HepG2 (cell line): Measurements from ENCODE around the gene RANGRF. TPM values are rescaled to one million over a fixed set of nuclear protein-coding genes. Genes with fewer than 3 reads are reported as not detected.
A peak's percentile ranks its signal among the peaks of the same experiment; 100 is the strongest.

Experiments
- ATF4 ChIP-seq, 2 experiments: fragments of 450-650 bp in 1 of 2; sonication (generic) in 1 of 2; formaldehyde crosslinking; IDR thresholded peaks; 2 replicates each; pipeline versions ENCODE4 v1.5.0 to v1.8.0; 2020 to 2022; ENCODE audit warnings: mild to moderate bottlenecking in 1 of 2, missing genetic modification reagents in 1 of 2
- ATF5 ChIP-seq: sonication (generic); formaldehyde crosslinking; IDR thresholded peaks from 2 replicates; pipeline ENCODE4 v1.4.0; 2020; ENCODE audit warnings: mild to moderate bottlenecking, low read depth, missing genetic modification reagents
- CHD2 ChIP-seq: IDR thresholded peaks from 2 replicates; pipeline ENCODE4 v1.6.1; 2011; ENCODE audit warnings: low read depth, low read length, improper control_type of control experiment
- DBP ChIP-seq: sonication (generic); formaldehyde crosslinking; IDR thresholded peaks from 2 replicates; pipeline ENCODE4 v1.4.0; 2020; ENCODE audit warnings: missing genetic modification reagents; ENCODE audit errors: not compliant biosample characterization
- DRAP1 ChIP-seq: IDR thresholded peaks from 2 replicates; pipeline ENCODE4 v1.6.1; 2016; ENCODE audit warnings: missing genetic modification reagents, missing compliant biosample characterization
- JARID2 ChIP-seq: sonication (generic); formaldehyde crosslinking; IDR thresholded peaks from 2 replicates; pipeline ENCODE4 v1.8.1; 2023; ENCODE audit warnings: missing genetic modification reagents, inconsistent platforms; ENCODE audit not compliant: insufficient replicate concordance
- POLR2A ChIP-seq, 2 experiments: IDR thresholded peaks; 2 replicates each; pipeline ENCODE4 v1.6.1; 2011; ENCODE audit warnings: low read depth in 2 of 2, low read length in 2 of 2, mild to moderate bottlenecking in 1 of 2, moderate library complexity in 1 of 2; ENCODE audit not compliant: insufficient read depth in 1 of 2
- SP5 ChIP-seq: IDR thresholded peaks from 2 replicates; pipeline ENCODE4 v1.6.1; 2016; ENCODE audit warnings: low read depth, borderline replicate concordance
- TEAD3 ChIP-seq: optimal IDR thresholded peaks from 2 replicates; pipeline ENCODE3; 2016; ENCODE audit warnings: borderline replicate concordance
- TFDP1 ChIP-seq: IDR thresholded peaks from 2 replicates; pipeline ENCODE4 v1.6.1; 2016; ENCODE audit warnings: missing compliant biosample characterization, missing genetic modification reagents, borderline replicate concordance
- ZBTB33 ChIP-seq: sonication (generic); formaldehyde crosslinking; IDR thresholded peaks from 2 replicates; pipeline ENCODE4 v1.4.0; 2020; ENCODE audit warnings: missing genetic modification reagents
- ZMYM4 ChIP-seq: sonication (generic); formaldehyde crosslinking; IDR thresholded peaks from 2 replicates; pipeline ENCODE4 v1.8.1; 2023; ENCODE audit warnings: mild to moderate bottlenecking, missing genetic modification reagents
- ZNF3 ChIP-seq: IDR thresholded peaks from 2 replicates; pipeline ENCODE4 v1.7.0; 2017; ENCODE audit warnings: inconsistent platforms
- ZNF33A ChIP-seq: sonication (generic); formaldehyde crosslinking; IDR thresholded peaks from 2 replicates; pipeline ENCODE4 v1.5.1; 2020; ENCODE audit warnings: missing genetic modification reagents, mild to moderate bottlenecking, moderate library complexity, borderline replicate concordance
- ZNF33B ChIP-seq: sonication (generic); formaldehyde crosslinking; IDR thresholded peaks from 2 replicates; pipeline ENCODE4 v1.5.1; 2020; ENCODE audit warnings: mild to moderate bottlenecking, missing genetic modification reagents
- ZNF530 ChIP-seq: sonication (generic); formaldehyde crosslinking; IDR thresholded peaks from 2 replicates; pipeline ENCODE4 v1.5.0; 2020; ENCODE audit warnings: low read depth, mild to moderate bottlenecking, missing genetic modification reagents
- ZNF670 ChIP-seq: sonication (generic); formaldehyde crosslinking; IDR thresholded peaks from 2 replicates; pipeline ENCODE4 v1.8.0; 2022; ENCODE audit warnings: mild to moderate bottlenecking, missing genetic modification reagents, borderline replicate concordance
- ZNF780A ChIP-seq: sonication (generic); formaldehyde crosslinking; IDR thresholded peaks from 2 replicates; pipeline ENCODE4 v1.8.0; 2022; ENCODE audit warnings: mild to moderate bottlenecking, missing genetic modification reagents, moderate library complexity
- ZNF879 ChIP-seq: sonication (generic); formaldehyde crosslinking; IDR thresholded peaks from 2 replicates; pipeline ENCODE4 v1.8.1; 2023; ENCODE audit warnings: missing genetic modification reagents
- ZXDC ChIP-seq: sonication (generic); formaldehyde crosslinking; IDR thresholded peaks from 2 replicates; pipeline ENCODE4 v1.5.0; 2020; ENCODE audit warnings: mild to moderate bottlenecking, missing genetic modification reagents
- polyA plus RNA-seq, 8 experiments: library from polyadenylated mRNA; depleted of rRNA in 3 of 8; stranded (reverse) in 7 of 8; unstranded in 1 of 8; fragments of >200 nt; fragmentation: Illumina TruSeq in 4 of 8; extraction: Trizol in 4 of 8; gene quantifications; 2 replicates each; pipeline versions ENCODE4 v1.2.1 to v1.2.3, GENCODE V29; 2011 to 2016; ENCODE audit warnings: low read depth in 4 of 8, missing spikeins in 1 of 8, mixed read lengths in 1 of 8; ENCODE audit not compliant: insufficient read depth in 1 of 8
- total RNA-seq, 5 experiments: library from RNA; depleted of rRNA; stranded (reverse); fragments of >200 nt; fragmentation: Illumina TruSeq; extraction: Trizol; gene quantifications; 2 replicates each; pipeline ENCODE4 v1.2.3, GENCODE V29; 2016; ENCODE audit warnings: low read depth in 1 of 5

RANGRF gene
- total and polyA plus RNA-seq, 2 of the 13 experiments (the other 11 are each of a cell fraction or from before 2014, with no cell fraction given), result 18.6 to 40.7 TPM

GRCh38 chr17:8248751-8249607 lies 39.5 kb upstream of the RANGRF start, which contains the start of gene PFAS (continued):
- TF ChIP-seq ZXDC (CRISPR knock-in tag) (peak; percentile 73; the same call in 1 of the 2 replicates), ATF4 (CRISPR knock-in tag; IDR thresholded peaks at IDR 0.05) (peak in 1 of 2 experiments; percentile 84; a peak in 2 of 4 replicates), ZBTB33 (CRISPR knock-in tag) (no peak), DRAP1 (CRISPR knock-in tag) (peak; percentile 40; the same call in 1 of the 2 replicates), ZNF3 (no peak), JARID2 (no peak), ZMYM4 (CRISPR knock-in tag) (peak; percentile 55; the same call in 1 of the 2 replicates), POLR2A (IDR thresholded peaks at IDR 0.05; ENCODE audit: insufficient read depth in 1 of 2, low read depth in 2 of 2, low read length in 2 of 2) (peak; percentile 88 to 89), ATF5 (CRISPR knock-in tag) (no peak), ZNF530 (CRISPR knock-in tag) (no peak), CHD2 (no peak), SP5 (peak; percentile 33; the same call in 1 of the 2 replicates), ZNF670 (CRISPR knock-in tag) (no peak; the same call in 1 of the 2 replicates), ZNF33A (CRISPR knock-in tag) (no peak), ZNF879 (no peak), TEAD3 (CRISPR knock-in tag) (no peak), DBP (no peak), ZNF780A (no peak), ZNF33B (no peak), TFDP1 (CRISPR knock-in tag) (peak; percentile 89; the same call in 1 of the 2 replicates)
